ENCODE measurements around the gene METTL9. TPM values are rescaled to one million over a fixed set of nuclear protein-coding genes. Genes with fewer than 3 reads are reported as not detected.

Gene METTL9
- total and polyA plus RNA-seq, 2 of the 4 experiments (the other 2 are of a cell fraction) = 54.8 to 95.5 TPM

DNA sequence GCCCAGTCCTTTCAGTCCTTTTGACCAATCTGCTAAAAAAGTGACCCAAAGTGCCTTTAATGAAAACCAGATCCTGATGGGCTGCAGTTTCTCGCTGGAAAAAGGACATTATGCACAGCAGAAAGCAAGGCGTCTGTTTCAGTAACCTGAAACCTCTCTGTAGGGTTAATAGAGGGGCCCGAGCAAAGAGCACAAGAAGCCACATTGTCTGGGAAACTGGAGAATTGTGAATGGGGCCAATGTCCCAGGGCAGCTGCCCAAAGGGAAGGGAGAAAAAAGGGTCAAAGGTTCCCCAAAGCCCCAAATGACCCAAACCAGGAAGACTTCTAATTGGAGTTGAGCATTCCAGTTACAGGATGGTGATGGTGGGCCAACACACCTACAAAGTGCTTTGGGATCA is 67.4 kb downstream of the METTL9 start:
- 0% methylated on average over 1 of the region's 3 CpGs; no CpG with 5 or more reads in 1 of the 2 experiments for WGBS, 2 experiments (ENCODE audit: extremely low coverage in 2 of 2, insufficient read length in 1 of 2)
- H2BK5ac ChIP-seq (ENCODE audit: low read depth, low read length, poor library complexity, severe bottlenecking) = no peak overlapping the region
- no peak overlapping the region for H4K8ac ChIP-seq (ENCODE audit: low read depth in 2 of 2, low read length in 2 of 2)
- H2AK5ac ChIP-seq (ENCODE audit: low read depth, low read length) = no peak overlapping the region
- H2BK20ac ChIP-seq (ENCODE audit: low read depth, low read length) = no peak overlapping the region
- H3K4me2 ChIP-seq (ENCODE audit: low read depth, low read length) = no peak overlapping the region
- no TSS peak for BruUV-seq (replicated peaks)
- TF ChIP-seq CEBPB (IDR thresholded peaks at IDR 0.05; ENCODE audit: low read depth, low read length) = no peak
- no peak overlapping the region for H3K14ac ChIP-seq (replicated peaks; ENCODE audit: low read depth, low read length)
- H4K20me1 ChIP-seq (ENCODE audit: insufficient read depth, low read length) = no peaks in the 10 kb centered on the region
- no peak overlapping the region for H3K23ac ChIP-seq (ENCODE audit: low read depth, low read length)
- ATAC-seq (ENCODE audit: low read depth) (no peak), DNase-seq (no peak)
- no peak overlapping the region for H2BK15ac ChIP-seq (ENCODE audit: low read depth, low read length)
- peaks cover 22% of the 10 kb centered on the region for H3K27me3 ChIP-seq (ENCODE audit: control insufficient read depth, insufficient read depth, low read length)
- H3K18ac ChIP-seq (ENCODE audit: low read depth, low read length) = no peak overlapping the region
- no peak overlapping the region for H4K91ac ChIP-seq (ENCODE audit: insufficient read depth, low read depth, low read length)
- POLR2A ChIA-PET (ENCODE audit: unreplicated experiment) = no interaction called here
- no peak overlapping the region for H2AFZ ChIP-seq (replicated peaks; ENCODE audit: low read length, poor library complexity)
- no peak overlapping the region for H4K5ac ChIP-seq (ENCODE audit: low read depth, low read length)
- H3K4ac ChIP-seq (ENCODE audit: low read depth, low read length) = no peak overlapping the region
- H3K27ac ChIP-seq (ENCODE audit: insufficient read depth, low read length) = no peak overlapping the region
- in situ Hi-C loops (cut with MboI; ENCODE audit: low sequenced_read_pairs) (no loop called here), dilution Hi-C loops (cut with HindIII; ENCODE audit: low sequenced_read_pairs, unreplicated experiment) (no loop called here), intact Hi-C loops (cut with micrococcal nuclease) (no loop called here)
- no peaks in the 10 kb centered on the region for H3K4me1 ChIP-seq (ENCODE audit: control insufficient read depth, insufficient read depth, low read length)
- CTCF ChIA-PET = interaction anchor here (0.7 to 2.5 kb wide), 2 partner anchors 10 to 389 kb away, joined by 3 to 11 read pairs; no protein-coding TSS in a partner anchor
- H3K9ac ChIP-seq (ENCODE audit: low read depth, low read length) = no peak overlapping the region
- no peaks in the 10 kb centered on the region for H3K9me1 ChIP-seq (ENCODE audit: insufficient read depth, low read length)
- H3K9me3 ChIP-seq (ENCODE audit: control insufficient read depth, insufficient read depth, low read length) = no peaks in the 10 kb centered on the region
- H3K4me3 ChIP-seq (ENCODE audit: insufficient read depth, low read depth, low read length) = no peak overlapping the region
- no peaks in the 10 kb centered on the region for H3K79me1 ChIP-seq (ENCODE audit: low read depth in 1 of 2, low read length in 2 of 2)
- no peak overlapping the region for H2AK9ac ChIP-seq (replicated peaks; ENCODE audit: low read depth, low read length, poor library complexity)
- no peak overlapping the region for H2BK120ac ChIP-seq (ENCODE audit: low read depth, low read length)
- no peak overlapping the region for H3K56ac ChIP-seq (ENCODE audit: extremely low read depth, insufficient read depth, low read length)
- H3K36me3 ChIP-seq (ENCODE audit: control insufficient read depth, insufficient read depth, low read length) = no peaks in the 10 kb centered on the region
